ENCODE data around the gene S100PBP.
"Not testable (repeated sequence)": the region's sequence is repeated elsewhere in the genome, so short reads cannot be mapped to it uniquely, and the experiment has no call there.

The S100PBP gene

DNA sequence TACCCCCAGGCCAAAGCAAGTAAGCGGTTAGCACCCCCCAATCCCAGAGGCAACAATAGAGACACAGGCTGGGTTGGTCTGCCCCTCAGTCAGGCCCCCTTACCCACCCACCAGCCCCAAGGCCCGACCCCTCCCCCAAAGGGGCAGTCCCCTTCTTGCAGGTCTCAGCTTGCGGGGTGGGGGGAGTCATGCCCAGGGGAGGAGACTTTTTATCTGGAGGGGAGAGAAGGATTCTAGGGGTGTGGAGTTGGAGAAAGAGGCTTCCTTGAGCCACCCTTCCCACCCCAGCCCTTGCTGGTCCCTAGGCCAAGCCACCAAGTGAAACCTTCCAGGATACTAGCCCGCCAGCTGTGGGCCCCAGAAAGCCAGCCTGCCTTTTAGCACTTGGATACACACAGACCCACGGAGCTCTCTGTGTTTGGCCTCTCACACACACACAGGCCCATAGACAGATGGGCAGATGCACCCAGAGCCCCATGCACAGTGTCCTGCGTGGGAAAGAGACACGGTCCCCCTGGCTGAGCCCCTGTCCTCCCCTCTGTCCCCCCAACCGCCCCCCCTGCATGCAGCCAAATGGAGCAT is 76.7 kb downstream of the S100PBP start:
- DNase-seq: no peak

DNA sequence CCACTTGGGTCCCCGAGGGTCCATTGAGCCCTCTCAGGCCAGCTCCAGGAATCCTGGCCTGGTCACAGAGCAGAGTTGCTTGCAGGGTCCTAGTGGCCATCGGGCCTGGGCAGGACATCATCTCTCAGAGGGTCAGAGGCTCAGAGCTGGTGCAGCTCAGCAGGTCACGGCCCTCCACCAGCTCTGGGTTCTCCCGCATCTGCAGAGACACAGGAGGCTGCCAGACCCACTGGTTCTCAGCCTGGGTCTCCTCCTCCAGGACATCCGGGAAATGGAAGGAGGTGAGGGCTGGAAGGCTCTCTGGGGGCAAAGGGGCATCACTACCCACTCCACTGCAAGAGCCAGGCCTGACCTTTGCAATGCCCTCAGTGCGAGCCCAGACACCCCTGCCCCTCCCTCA is 77.2 kb downstream of the S100PBP start:
- no peak for DNase-seq
- in situ Hi-C loops (cut with MboI; ENCODE audit: low pct_unique_long_range_greater_than_20kb, low sequenced_read_pairs): no loop called here

More for the DNA sequence above, 76.7 kb downstream of the S100PBP start:
- in situ Hi-C loops (cut with MboI; ENCODE audit: low pct_unique_long_range_greater_than_20kb, low sequenced_read_pairs): no loop called here

DNA sequence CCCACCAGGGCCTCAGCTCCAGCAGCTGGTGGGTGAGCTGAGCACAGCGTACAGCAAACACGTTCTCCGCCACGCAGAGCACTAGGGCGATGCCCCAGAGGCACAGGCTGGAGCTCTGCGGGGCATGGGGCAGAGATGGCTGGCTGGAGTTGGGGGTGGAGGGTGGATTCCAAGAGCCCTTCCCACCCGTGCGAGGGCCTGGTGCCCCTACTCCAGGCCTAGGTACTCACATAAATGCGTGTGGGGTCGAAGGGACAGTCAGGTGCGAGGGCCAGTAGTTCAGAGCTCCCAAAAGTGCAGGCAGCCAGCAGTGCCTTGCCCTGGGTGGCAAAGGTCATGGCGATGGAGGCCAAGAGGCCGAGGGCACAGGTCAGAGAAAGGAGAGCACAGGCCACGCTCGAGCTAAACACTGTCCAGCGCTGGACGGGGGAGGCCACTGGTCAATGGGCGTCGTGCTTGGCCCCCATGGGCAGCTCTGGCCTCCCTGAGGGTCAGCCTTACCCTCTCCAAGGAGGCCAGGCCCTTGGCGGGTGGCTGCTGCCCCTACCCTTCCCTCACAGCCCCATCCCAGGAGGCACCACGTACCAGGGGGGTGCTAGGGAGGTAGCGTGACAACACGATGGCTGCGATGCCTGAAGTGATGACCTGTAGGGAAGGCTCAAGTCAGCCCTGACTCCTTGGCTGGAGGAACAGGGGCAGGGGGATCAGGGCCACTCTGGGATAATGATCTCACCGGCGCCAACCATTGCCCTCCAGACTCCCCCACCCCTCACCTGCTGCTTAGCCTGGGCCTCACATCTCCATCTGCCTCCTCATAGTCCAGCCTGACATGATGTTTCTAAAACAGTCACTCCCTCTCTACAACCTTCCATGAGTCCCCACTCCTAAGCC is 78.1 kb downstream of the S100PBP start:
- DNase-seq: no peak
- in situ Hi-C loops (cut with MboI; ENCODE audit: low pct_unique_long_range_greater_than_20kb, low sequenced_read_pairs): no loop called here

DNA sequence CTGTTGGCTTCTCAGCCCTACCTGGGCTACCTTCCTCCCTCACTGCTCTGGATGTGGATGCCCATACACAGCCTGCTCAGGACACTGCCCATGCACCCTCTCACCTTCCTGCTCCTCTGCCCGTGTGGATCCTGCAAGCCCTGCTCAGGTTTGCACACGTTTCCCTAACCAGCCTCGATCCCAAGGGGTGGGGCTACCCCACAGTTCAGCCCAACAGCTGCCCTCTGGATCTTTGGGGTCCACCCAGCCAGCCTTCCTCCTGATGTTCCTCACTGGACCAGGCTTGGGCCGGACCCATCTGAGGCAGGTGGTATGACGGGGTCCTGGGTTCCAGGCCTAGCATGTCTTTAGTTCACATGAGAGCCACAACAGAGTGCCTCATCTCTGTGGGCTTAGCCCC is 79.0 kb downstream of the S100PBP start:
- in situ Hi-C loops (cut with MboI; ENCODE audit: low pct_unique_long_range_greater_than_20kb, low sequenced_read_pairs): no loop called here
- DNase-seq: no peak

- in situ Hi-C loops (cut with MboI; ENCODE audit: low pct_unique_long_range_greater_than_20kb, low sequenced_read_pairs): no loop called here
- no peak for DNase-seq
These were observed 79.9 kb downstream of the S100PBP start for GRCh38 chr1:32897082-32898049.

GRCh38 chr1:32898056-32898455 is 80.6 kb downstream of the S100PBP start:
- in situ Hi-C loops (cut with MboI; ENCODE audit: low pct_unique_long_range_greater_than_20kb, low sequenced_read_pairs): no loop called here

DNA sequence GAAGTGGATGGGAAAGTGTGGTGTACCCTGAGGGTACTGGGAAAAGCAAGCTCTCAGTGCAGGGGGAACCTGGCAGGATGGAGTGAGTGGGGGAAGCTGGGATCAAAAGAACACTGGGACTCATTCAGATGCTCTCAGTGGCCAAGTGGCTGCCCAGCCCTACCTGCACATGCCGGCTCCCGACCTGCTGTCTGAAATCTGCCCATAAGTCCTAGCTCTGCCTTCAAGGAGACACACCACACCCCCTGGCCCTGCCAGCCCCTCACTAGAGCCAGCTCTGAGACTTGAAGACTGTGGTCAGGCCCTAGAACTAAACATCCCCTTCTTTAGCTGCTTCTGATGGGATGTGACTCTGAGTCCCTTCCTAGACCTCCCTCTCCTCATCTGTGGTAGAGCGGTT is 81.5 kb downstream of the S100PBP start:
- no peak for DNase-seq
- in situ Hi-C loops (cut with MboI; ENCODE audit: low pct_unique_long_range_greater_than_20kb, low sequenced_read_pairs): no loop called here

More at GRCh38 chr1:32898056-32898455, 80.6 kb downstream of the S100PBP start:
- no peak for DNase-seq

DNA sequence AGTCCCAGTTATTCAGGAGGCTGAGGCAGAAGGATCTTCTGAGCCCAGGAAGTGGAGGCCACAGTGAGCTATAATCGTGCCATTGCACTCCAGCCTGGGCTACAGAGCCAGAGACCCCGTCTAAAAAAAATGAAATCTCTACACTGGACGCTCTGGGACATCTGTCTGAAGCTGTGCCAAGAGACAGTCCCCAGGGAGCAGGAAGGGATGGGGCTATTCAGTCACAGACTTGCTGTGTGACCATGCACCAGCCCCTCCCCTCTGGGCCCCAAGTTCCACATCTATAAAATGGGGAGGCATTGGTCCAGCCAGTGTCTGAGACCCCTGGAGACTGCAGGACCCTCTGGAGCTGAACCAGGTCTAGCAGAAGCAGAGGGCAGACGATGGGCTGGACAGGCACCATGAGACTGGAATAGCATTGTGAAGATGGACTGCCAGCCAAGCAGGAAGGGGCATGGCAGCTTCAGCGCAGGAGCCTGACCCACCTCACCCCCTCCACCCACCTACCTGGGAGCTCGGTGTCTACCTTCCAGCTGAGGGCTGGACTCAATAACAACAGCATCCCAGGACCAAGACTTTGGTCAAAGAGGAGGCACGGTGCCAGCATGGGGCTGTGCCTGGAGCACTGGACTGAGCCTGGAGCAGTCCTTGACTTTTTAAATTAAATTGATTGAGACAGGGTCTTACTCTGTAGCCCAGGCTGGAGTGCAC is 82.3 kb downstream of the S100PBP start:
- DNase-seq: no peak
- in situ Hi-C loops (cut with MboI; ENCODE audit: low pct_unique_long_range_greater_than_20kb, low sequenced_read_pairs): no loop called here

DNA sequence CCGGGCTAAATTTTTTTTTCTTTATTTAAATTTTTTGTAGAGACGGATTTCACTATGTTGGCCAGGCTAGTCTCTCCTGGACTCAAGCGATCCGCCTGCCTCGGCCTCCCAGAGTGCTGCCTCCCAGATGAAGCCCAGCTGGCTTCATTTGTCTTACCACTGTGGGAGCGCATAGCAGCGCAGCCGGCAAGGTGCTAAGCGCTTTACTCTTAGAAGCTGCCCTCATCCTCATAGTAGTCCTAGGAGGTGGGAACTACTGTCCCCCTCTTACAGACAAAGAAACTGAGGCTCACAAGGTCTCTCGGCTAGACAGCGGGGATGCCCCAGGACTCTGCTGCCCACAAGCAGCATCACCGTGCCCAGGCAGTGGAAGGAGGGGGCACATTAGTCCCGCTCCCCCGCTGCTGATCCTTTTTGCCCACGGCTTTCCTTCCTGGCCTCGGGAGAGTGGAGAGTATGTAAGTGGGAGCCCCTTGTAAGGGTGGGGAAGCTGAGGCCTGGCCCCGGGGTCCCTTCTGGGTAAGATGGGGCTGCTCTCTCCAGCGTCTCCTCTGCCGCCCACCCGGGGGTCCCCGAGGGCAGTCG is 83.0 kb downstream of the S100PBP start:
- DNase-seq: no peak
- in situ Hi-C loops (cut with MboI; ENCODE audit: low pct_unique_long_range_greater_than_20kb, low sequenced_read_pairs): no loop called here

GRCh38 chr1:32900956-32901822 is 83.7 kb downstream of the S100PBP start, which contains the start of gene TMEM54:
TSS of gene TMEM54 (minus strand) at chr1:32901389. CDS start at chr1:32901238, 151 bp downstream.
- in situ Hi-C loops (cut with MboI; ENCODE audit: low pct_unique_long_range_greater_than_20kb, low sequenced_read_pairs): no loop called here
- DNase-seq: no peak

DNA sequence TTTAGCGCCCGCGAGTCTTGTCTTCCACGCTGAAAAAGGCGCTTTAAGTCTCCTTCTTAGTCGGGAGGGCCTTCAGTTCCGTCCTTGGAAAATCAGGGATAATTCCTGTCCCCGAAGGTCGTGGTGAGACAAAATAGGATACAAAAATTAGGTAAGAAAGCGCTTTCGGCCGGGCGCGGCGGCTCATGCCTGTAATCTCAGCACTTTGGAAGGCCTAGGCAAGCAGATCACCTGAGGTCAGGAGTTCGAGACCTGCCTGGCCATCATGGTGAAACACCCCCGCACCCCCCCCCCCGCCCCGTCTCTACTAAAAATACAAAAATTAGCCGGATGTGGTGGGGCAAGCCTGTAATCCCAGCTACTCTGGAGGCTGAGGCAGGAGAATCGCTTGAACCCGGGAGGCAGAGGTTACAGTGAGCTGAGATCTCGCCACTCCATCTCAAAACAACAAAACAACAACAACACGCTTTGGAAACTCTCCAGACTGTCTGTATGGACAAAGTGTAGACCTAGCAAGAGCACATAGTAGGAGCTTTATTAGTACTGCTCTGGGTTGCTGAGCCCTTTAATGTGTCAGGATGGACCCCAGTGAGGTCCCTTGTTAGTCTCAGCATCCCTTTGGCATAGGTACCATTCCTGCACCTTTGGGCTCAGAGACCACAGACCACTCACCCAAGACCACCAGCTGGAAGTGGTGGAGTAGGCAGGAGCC is 84.5 kb downstream of the S100PBP start:
- DNase-seq: no peak
- in situ Hi-C loops (cut with MboI; ENCODE audit: low pct_unique_long_range_greater_than_20kb, low sequenced_read_pairs): no loop called here

DNA sequence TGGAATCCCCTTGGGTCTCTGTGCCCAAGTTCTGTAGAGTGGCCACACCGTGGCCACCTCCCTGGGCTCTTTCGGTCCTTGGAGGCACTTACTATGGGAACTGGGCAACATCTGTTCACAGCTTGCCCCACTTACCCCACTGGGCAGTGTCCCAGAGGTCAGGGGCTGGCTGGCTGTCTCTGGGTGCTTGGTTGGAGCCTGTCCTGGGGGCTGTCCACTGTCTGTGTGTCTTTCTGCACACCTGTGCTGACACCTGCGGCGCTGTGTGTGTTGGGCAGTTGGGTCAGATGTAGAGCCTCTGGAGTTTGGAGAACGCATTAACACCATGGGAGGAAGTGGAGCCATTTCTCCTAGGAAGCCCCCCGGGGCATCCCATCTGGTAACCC is 85.1 kb downstream of the S100PBP start:
- in situ Hi-C loops (cut with MboI; ENCODE audit: low pct_unique_long_range_greater_than_20kb, low sequenced_read_pairs): no loop called here

DNA sequence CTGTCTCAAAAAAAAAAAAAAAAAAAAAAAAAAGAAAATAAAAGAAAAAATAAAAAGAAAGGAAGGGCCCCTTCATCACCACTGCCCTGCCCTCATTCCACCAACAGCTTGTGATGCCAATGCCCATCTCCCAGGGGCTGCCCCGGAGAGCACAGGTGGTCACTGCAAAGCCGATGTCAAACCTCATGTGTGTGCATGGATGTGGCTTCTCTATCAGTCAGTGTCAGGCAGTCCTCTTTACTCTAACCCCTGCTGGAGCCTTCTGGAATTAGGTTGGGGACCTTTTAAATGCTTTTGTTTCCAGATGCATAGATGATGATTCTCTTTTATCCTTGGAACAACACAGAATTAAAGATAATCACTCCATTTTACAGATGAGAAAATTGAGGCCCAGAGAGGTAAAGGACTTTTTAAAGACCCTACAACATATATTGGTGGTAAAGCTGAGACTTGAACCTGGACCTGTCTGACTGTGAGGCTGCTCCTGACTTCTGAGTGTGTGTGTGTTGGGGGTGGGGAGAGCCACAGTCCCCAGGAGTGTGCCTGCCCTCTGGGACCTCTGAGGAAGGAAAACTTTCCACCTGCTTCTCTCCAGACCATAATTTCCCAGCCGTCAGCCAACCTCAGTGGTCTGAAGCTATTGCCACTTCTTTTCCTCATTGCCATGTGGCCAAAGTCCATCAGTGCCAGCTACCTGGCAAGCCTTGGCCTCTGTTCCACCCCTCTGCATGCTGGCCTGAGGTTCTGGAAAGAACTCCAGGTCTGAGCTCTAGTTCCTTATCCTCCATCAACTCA is 86.7 kb downstream of the S100PBP start:
- in situ Hi-C loops (cut with MboI; ENCODE audit: low pct_unique_long_range_greater_than_20kb, low sequenced_read_pairs): no loop called here
- no peak for DNase-seq

More for the DNA sequence above, 85.1 kb downstream of the S100PBP start:
- no peak for DNase-seq

GRCh38 chr1:32904797-32905196 is 87.3 kb downstream of the S100PBP start:
- no peak for DNase-seq
- in situ Hi-C loops (cut with MboI; ENCODE audit: low pct_unique_long_range_greater_than_20kb, low sequenced_read_pairs): no loop called here

GRCh38 chr1:32905588-32905987 is 88.1 kb downstream of the S100PBP start:
- in situ Hi-C loops (cut with MboI; ENCODE audit: low pct_unique_long_range_greater_than_20kb, low sequenced_read_pairs); DNase-seq: not testable (repeated sequence)

DNA sequence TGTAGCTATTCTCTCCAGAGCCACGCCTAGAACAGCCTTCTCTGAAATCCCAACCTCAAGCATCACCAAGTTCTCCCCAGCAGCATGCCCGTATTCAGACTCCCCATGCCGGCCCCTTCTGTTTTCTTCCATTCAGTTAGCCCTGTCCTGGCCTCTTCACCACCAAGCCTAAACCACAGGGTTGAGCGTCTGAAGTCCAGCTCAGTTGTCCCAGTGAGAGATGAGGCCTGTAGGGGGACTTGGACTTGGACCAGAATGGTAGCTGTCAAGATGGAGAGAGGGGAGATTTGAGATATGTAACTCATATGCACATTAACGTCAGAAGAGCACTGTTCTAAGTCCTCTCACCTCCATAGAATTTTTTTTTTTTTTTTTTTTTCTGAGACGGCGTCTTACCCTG is 89.2 kb downstream of the S100PBP start:
- in situ Hi-C loops (cut with MboI; ENCODE audit: low pct_unique_long_range_greater_than_20kb, low sequenced_read_pairs): no loop called here
- no peak for DNase-seq
